HG03095 (cell line): Measurements from ENCODE around the gene GRB2.
"Not testable (repeated sequence)": the region's sequence is repeated elsewhere in the genome, so short reads cannot be mapped to it uniquely, and the experiment has no call there.

ENCODE experiments used
- ATAC-seq: cut with Tn5 transposase; IDR thresholded peaks from one replicate; pipeline ENCODE4 v1.9.1; 2021; ENCODE audit warnings: moderate library complexity; ENCODE audit not compliant: unreplicated experiment

The GRB2 gene

DNA sequence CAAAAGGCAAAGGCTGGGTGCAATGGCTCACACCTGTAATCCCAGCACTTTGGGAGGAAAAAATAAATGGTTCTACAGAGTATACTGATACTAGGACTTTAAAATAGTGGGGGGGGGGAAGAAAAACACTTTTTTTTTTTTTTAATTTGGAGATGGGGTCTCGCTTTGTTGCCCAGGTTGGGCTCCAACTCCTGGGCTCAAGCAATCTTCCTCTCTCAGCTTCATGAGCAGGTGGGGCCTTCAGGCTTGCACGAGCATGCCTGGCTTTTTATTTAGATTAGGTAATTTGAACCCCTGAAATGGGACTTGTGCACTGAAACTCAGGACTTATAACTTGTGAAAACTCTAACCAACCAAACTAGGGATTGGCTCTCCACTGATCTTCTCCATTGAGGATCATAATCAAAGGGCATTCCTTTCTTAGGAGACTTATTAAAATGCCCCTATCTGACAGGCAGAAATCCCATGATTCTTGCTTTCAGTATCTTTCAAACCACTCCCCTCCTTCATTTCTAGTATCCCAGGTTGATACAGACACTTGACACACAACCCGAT, 16.9 kb downstream of the GRB2 start:
- no peak for ATAC-seq

- ATAC-seq = no peak
These were observed 17.7 kb downstream of the GRB2 start for GRCh38 chr17:75387771-75388170.

- ATAC-seq = no peak
These were observed 19.0 kb downstream of the GRB2 start for GRCh38 chr17:75386430-75386829.

- no peak for ATAC-seq
These were observed 20.7 kb downstream of the GRB2 start for GRCh38 chr17:75384751-75385150.

- no peak for ATAC-seq
These were observed 21.7 kb downstream of the GRB2 start for GRCh38 chr17:75383842-75384195.

DNA sequence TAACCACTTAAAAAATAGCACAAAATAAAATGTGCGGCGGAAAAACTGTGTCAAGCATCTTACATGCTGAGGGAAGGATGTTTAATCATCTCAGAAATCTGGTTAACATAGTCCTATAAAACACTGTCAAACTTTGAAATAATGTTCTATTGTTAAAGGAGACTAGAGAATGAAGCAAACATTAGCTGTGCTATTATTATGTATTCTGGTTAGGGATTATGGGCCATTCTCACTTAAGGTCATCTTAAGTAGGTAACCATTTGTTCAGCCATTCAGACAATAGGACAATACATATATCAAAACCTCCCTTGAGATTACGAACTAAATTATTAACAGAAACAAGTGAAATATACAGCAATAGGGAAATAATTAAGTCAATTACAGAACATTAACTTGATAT, 24.7 kb downstream of the GRB2 start:
- ATAC-seq = no peak

- ATAC-seq = no peak
These were observed 25.2 kb downstream of the GRB2 start for GRCh38 chr17:75380315-75380714.

DNA sequence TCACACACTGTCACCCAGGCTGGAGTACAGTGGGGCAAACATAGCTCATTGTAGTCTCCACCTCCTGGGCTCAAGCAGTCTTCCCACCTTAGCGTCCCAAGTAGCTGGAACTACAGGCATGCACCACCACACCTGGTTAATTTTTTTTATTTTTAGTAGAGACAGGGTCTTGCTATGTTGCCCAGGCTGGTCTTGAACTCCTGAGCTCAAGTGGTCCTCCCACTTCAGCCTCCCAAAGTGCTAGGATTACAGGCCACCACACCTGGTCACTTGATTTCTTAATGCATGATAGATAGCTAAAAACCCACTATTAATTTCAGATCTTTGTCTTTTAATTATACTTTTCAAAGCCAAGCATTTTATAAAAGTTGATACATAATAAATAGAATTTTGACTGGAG, 26.1 kb downstream of the GRB2 start:
- ATAC-seq = not testable (repeated sequence)

- ATAC-seq = no peak
These were observed 32.2 kb downstream of the GRB2 start for GRCh38 chr17:75373280-75373679.

DNA sequence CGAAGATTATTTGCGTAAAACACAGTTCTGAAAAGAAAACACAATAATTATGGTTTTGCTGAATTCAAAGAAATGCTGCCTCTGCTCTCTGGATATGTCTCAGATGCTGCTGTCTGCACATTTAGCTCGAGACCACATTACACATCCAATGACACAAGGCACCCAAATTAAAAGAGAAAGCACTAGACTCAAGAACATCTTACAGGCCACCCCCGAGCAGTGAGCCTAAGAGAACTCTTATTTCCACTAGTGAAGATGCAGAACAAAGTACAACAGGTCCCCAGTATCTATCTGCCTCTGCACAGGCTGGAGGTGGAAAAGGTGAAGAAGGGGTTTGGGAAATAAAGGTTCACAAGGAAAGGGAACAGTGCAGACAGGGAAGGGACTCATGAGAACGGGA, 33.5 kb downstream of the GRB2 start:
- no peak for ATAC-seq

DNA sequence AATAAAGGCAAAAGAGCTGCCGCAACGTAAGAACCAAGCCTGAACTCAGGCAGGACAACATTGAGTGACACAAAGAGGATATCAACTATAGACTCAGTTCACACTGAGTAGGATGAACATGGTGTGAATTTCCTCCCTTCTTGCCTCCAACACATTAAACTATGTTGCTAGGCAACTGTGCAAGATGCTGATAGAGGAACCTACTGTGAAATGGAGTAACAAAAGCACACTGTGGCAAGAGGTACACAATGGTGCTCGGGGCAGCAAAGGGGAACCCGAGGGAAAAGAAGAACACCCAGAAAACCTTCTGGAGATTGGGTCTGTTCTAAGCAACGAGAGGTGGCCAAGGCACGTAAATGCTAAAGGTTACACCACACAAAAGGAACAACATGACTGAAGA, 34.1 kb downstream of the GRB2 start:
- no peak for ATAC-seq

- ATAC-seq = no peak
These were observed 35.1 kb downstream of the GRB2 start for GRCh38 chr17:75370286-75370915.

DNA sequence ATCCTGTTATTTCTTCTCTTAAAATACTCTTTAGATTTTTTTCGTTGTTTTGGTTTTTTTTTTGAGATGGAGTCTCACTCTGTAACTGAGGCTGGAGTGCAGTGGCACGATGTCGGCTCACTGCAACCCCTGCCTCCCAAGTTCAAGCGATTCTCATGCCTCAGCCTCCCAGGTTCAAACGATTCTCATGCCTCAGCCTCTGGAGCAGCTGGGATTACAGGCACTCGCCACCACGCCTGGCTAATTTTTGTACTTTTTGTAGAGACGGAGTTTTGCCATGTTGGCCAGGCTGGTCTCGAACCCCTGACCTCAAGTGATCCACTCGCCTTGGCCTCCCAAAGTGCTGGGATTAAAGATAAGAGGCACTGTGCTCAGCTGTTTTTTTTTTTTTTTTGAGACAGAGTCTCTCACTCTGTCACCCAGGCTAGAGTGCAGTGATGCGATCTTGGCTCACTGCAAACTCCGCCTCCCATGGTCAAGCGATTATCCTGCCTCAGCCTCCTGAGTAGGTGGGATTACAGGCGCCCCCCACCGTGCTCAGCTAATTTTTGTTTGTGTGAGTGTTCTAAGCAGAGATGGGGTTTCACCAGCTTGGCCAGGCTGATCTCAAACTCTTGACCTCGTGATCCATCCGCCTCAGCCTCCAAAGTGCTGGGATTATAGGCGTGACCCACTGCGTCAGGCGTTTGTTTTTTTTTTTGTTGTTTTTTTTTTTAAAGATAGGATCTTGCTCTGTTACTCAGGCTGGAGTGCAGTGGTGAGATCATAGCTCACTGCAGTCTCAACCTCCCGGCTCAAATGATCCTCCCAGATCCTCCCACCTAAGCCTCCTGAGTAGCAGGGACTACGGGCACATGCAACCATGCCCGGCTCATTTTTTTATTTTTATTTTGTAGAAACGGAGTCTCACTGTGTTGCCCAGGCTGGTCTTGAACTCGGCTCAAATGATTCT, 37.4 kb downstream of the GRB2 start:
- ATAC-seq = not testable (repeated sequence)

- no peak for ATAC-seq
These were observed 38.2 kb downstream of the GRB2 start for GRCh38 chr17:75367312-75367711.

DNA sequence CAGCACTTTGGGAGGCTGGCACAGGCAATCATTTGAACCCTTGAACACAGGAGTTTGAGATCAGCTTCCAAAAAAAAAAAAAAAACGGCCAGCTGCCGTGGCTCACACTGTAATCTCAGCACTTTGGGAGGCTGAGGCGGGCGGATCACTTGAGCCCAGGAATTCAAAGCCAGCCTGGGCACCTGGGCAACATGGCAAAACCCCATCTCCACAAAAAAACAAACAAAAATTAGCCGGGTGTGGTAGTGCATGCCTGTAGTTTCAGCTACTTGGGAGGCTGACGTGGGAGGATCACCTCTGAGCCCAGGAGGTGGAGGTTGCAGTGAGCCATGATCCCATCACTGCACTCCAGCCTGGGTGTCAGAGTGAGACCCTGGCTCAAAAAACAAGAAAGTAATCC, 39.0 kb downstream of the GRB2 start:
- ATAC-seq = no peak

- no peak for ATAC-seq
These were observed 39.6 kb downstream of the GRB2 start for GRCh38 chr17:75365931-75366275.

DNA sequence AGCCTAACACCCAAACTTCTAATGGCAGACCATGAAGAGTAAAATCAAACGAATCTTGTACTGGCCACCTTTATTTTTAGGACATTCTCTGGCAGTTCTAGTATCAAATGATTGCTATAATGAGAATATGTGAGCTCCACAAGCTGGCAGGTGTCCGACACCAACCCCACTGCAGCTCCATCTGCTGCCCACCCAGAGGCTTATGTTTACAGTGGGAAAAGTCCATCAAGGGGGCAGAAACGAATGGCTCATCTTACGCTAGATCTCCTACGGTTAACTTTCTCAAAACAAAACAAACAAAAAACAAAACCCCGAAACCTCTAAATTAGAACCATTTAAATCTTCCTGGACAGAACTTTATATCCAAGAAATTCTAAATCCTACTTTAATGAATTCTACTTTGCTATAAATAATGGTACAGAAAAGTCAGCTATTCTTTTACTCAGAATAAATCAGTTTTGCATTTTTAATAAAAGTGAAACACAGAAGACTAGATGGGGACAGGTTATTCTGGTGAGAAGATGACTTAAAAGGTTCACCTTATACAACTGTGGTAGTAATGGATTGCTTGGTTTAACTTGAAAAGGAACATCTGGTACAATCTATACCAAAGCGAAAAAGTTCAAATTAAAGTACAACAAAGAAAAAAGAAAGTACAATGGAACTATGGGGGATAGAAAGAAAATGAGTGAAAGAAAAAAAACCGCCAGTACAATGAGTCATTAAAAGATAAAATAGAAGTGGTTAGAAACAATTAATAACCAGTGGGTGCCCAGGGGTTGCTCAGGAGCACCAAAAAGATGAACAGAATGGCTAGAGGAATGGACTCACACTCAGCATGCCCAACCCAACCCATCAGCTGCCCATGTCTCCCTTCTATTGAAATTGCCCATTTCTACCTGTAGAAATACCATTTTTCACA, 40.2 kb downstream of the GRB2 start:
- no peak for ATAC-seq

- no peak for ATAC-seq
These were observed 41.4 kb downstream of the GRB2 start for GRCh38 chr17:75364078-75364477.

GRCh38 chr17:75361996-75362395, 43.5 kb downstream of the GRB2 start:
- ATAC-seq = no peak

DNA sequence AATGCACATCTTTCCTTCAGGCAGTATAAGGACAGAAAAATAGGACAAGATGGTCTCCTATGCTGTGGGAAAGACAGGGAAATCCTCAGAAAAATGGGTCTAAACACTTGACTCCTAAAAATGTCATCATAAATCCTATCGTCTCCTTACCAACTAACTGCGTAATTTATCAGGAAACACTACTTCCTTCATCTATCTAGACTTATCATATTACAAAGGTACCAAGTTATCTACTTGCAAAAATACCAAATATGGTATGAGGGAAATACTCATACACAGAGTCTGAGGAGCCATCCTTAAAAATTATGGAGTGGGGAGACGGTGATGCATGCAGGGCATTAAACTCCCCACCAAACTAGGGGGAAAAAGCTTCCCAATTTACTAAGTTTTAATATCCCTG, 44.1 kb downstream of the GRB2 start:
- ATAC-seq = no peak

- ATAC-seq = no peak
These were observed 49.1 kb downstream of the GRB2 start for GRCh38 chr17:75356260-75356937.
